ENCODE results near the gene ENSA. TPM values are rescaled to one million over a fixed set of nuclear protein-coding genes. Genes with fewer than 3 reads are reported as not detected.

Gene ENSA
- total RNA-seq, 1 experiment from 2014 or later, result 207 TPM

- TF ChIP-seq, protein P1, sequence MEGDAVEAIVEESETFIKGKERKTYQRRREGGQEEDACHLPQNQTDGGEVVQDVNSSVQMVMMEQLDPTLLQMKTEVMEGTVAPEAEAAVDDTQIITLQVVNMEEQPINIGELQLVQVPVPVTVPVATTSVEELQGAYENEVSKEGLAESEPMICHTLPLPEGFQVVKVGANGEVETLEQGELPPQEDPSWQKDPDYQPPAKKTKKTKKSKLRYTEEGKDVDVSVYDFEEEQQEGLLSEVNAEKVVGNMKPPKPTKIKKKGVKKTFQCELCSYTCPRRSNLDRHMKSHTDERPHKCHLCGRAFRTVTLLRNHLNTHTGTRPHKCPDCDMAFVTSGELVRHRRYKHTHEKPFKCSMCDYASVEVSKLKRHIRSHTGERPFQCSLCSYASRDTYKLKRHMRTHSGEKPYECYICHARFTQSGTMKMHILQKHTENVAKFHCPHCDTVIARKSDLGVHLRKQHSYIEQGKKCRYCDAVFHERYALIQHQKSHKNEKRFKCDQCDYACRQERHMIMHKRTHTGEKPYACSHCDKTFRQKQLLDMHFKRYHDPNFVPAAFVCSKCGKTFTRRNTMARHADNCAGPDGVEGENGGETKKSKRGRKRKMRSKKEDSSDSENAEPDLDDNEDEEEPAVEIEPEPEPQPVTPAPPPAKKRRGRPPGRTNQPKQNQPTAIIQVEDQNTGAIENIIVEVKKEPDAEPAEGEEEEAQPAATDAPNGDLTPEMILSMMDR (IDR thresholded peaks at IDR 0.05), result no peak
- TF ChIP-seq, protein P2, sequence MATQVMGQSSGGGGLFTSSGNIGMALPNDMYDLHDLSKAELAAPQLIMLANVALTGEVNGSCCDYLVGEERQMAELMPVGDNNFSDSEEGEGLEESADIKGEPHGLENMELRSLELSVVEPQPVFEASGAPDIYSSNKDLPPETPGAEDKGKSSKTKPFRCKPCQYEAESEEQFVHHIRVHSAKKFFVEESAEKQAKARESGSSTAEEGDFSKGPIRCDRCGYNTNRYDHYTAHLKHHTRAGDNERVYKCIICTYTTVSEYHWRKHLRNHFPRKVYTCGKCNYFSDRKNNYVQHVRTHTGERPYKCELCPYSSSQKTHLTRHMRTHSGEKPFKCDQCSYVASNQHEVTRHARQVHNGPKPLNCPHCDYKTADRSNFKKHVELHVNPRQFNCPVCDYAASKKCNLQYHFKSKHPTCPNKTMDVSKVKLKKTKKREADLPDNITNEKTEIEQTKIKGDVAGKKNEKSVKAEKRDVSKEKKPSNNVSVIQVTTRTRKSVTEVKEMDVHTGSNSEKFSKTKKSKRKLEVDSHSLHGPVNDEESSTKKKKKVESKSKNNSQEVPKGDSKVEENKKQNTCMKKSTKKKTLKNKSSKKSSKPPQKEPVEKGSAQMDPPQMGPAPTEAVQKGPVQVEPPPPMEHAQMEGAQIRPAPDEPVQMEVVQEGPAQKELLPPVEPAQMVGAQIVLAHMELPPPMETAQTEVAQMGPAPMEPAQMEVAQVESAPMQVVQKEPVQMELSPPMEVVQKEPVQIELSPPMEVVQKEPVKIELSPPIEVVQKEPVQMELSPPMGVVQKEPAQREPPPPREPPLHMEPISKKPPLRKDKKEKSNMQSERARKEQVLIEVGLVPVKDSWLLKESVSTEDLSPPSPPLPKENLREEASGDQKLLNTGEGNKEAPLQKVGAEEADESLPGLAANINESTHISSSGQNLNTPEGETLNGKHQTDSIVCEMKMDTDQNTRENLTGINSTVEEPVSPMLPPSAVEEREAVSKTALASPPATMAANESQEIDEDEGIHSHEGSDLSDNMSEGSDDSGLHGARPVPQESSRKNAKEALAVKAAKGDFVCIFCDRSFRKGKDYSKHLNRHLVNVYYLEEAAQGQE (IDR thresholded peaks at IDR 0.05; ENCODE audit: insufficient read depth in 1 of 2, low read depth in 2 of 2, low read length in 1 of 2), result no peak
- TF ChIP-seq SIN3A (IDR thresholded peaks at IDR 0.05; ENCODE audit: borderline replicate concordance, insufficient read depth, low read depth, low read length), result no peak
- no peak for TF ChIP-seq TCF7L2 (IDR thresholded peaks at IDR 0.05; ENCODE audit: low read depth, low read length)
- no peak for TF ChIP-seq POLR2AphosphoS5 (IDR thresholded peaks at IDR 0.05; ENCODE audit: low read depth, low read length)
- Histone ChIP-seq H3K4me3 (ENCODE audit: low read depth in 2 of 2, low read length in 2 of 2) (peak overlapping the region; percentile 99 to 100), H3K27me3 (ENCODE audit: control insufficient read depth, insufficient read depth, low read length) (no peaks in the 10 kb centered on the region), H3K36me3 (ENCODE audit: control insufficient read depth, insufficient read depth, low read length) (peaks cover 53% of the 10 kb centered on the region), H3K9me3 (ENCODE audit: control insufficient read depth, insufficient read depth, low read depth, low read length) (no peaks in the 10 kb centered on the region), H3K27ac (ENCODE audit: low read length) (peak overlapping the region; percentile 64), H3K4me1 (ENCODE audit: control insufficient read depth, insufficient read depth, low read length) (peaks cover 38% of the 10 kb centered on the region)
- in situ Hi-C loops (cut with HindIII; ENCODE audit: low pct_unique_long_range_greater_than_20kb, low sequenced_read_pairs) (no loop called here), intact Hi-C loops (cut with micrococcal nuclease; ENCODE audit: unreplicated experiment) (loop anchor here (5.0 kb wide), 1 partner anchor 37 kb away; no protein-coding TSS in a partner anchor)
- ATAC-seq (no peak), DNase-seq (ENCODE audit: low read depth, low spot score) (no peak)
- no TSS peak for BruUV-seq (replicated peaks)
- CTCF ChIA-PET, result no interaction called here
- POLR2A ChIA-PET, result interaction anchor here (0.6 to 1.1 kb wide), 3 partner anchors 11 to 346 kb away, joined by 3 to 4 read pairs (median 4); no protein-coding TSS in a partner anchor
Measured at GRCh38 chr1:150575072-150575489, 54.3 kb downstream of the ENSA start.

- in situ Hi-C loops (cut with HindIII; ENCODE audit: low pct_unique_long_range_greater_than_20kb, low sequenced_read_pairs), result no loop called here
- POLR2A ChIA-PET, result interaction anchor here (0.6 to 0.8 kb wide), 2 partner anchors 11 to 347 kb away, joined by 4 read pairs; no protein-coding TSS in a partner anchor
- peaks cover 53% of the 10 kb centered on the region for H3K36me3 ChIP-seq (ENCODE audit: control insufficient read depth, insufficient read depth, low read length)
Measured at GRCh38 chr1:150574260-150575071, 54.9 kb downstream of the ENSA start.

More at GRCh38 chr1:150574260-150575071, 54.9 kb downstream of the ENSA start:
- Histone ChIP-seq H3K9me3 (ENCODE audit: control insufficient read depth, insufficient read depth, low read depth, low read length) (no peaks in the 10 kb centered on the region), H3K27me3 (ENCODE audit: control insufficient read depth, insufficient read depth, low read length) (no peaks in the 10 kb centered on the region), H3K4me3 (ENCODE audit: low read depth in 2 of 2, low read length in 2 of 2) (peak overlapping the region; percentile 99 to 100), H3K27ac (ENCODE audit: low read length) (peak overlapping the region; percentile 64), H3K4me1 (ENCODE audit: control insufficient read depth, insufficient read depth, low read length) (peaks cover 44% of the 10 kb centered on the region)
- TF ChIP-seq, protein P1 (IDR thresholded peaks at IDR 0.05), result no peak
- TF ChIP-seq POLR2AphosphoS5 (IDR thresholded peaks at IDR 0.05; ENCODE audit: low read depth, low read length) (no peak), TCF7L2 (IDR thresholded peaks at IDR 0.05; ENCODE audit: low read depth, low read length) (no peak), SIN3A (IDR thresholded peaks at IDR 0.05; ENCODE audit: borderline replicate concordance, insufficient read depth, low read depth, low read length) (no peak)
- TF ChIP-seq, protein P2 (IDR thresholded peaks at IDR 0.05; ENCODE audit: insufficient read depth in 1 of 2, low read depth in 2 of 2, low read length in 1 of 2), result no peak
- CTCF ChIA-PET, result interaction anchor here (0.6 kb wide), 1 partner anchor 636 kb away, joined by 3 read pairs; no protein-coding TSS in a partner anchor
- no peak for DNase-seq (ENCODE audit: low read depth, low spot score)
- no TSS peak for BruUV-seq (replicated peaks)
- intact Hi-C loops (cut with micrococcal nuclease; ENCODE audit: unreplicated experiment), result loop anchor here (5.0 kb wide), 1 partner anchor 38 kb away; no protein-coding TSS in a partner anchor
- ATAC-seq, result no peak

Measured in Panc1 (cell line).